GM19351 (cell line): ENCODE measurements around the gene MAP7D2.

Experiments used
- ATAC-seq: cut with Tn5 transposase; IDR thresholded peaks from one replicate; pipeline ENCODE4 v1.9.1; 2021; ENCODE audit warnings: mild to moderate bottlenecking, moderate library complexity; ENCODE audit not compliant: unreplicated experiment

Gene MAP7D2

GRCh38 chrX:20046223-20046622, 70.5 kb downstream of the MAP7D2 start:
- no peak for ATAC-seq

GRCh38 chrX:20042221-20042620, 74.5 kb downstream of the MAP7D2 start:
- ATAC-seq, result no peak

GRCh38 chrX:20038966-20039365, 77.7 kb downstream of the MAP7D2 start:
- ATAC-seq, result no peak

GRCh38 chrX:20037186-20037585, 79.5 kb downstream of the MAP7D2 start:
- no peak for ATAC-seq

- no peak for ATAC-seq
Observed at GRCh38 chrX:20032201-20032600, 84.5 kb downstream of the MAP7D2 start.

GRCh38 chrX:20029728-20030127, 87.0 kb downstream of the MAP7D2 start:
- ATAC-seq, result no peak

- ATAC-seq, result no peak
Observed at GRCh38 chrX:20028588-20028987, 88.1 kb downstream of the MAP7D2 start.

GRCh38 chrX:20026278-20026677, 90.4 kb downstream of the MAP7D2 start:
- no peak for ATAC-seq

- ATAC-seq, result no peak
Observed at GRCh38 chrX:20019672-20020365, 96.9 kb downstream of the MAP7D2 start.

GRCh38 chrX:20016616-20016945, 100.1 kb downstream of the MAP7D2 start:
- no peak for ATAC-seq

- no peak for ATAC-seq
Observed at GRCh38 chrX:20015945-20016615, 100.6 kb downstream of the MAP7D2 start.

- ATAC-seq, result no peak
Observed at GRCh38 chrX:20015422-20015821, 101.3 kb downstream of the MAP7D2 start.

- no peak for ATAC-seq
Observed at GRCh38 chrX:20011608-20012007, 105.1 kb downstream of the MAP7D2 start.

GRCh38 chrX:20007962-20008622, 108.6 kb downstream of the MAP7D2 start:
- ATAC-seq, result no peak

GRCh38 chrX:20005883-20006282, 110.8 kb downstream of the MAP7D2 start:
- ATAC-seq, result no peak

- no peak for ATAC-seq
Observed at GRCh38 chrX:20001588-20001987, 115.1 kb downstream of the MAP7D2 start.

- no peak for ATAC-seq
Observed at GRCh38 chrX:19991350-19991718, 125.4 kb downstream of the MAP7D2 start.

GRCh38 chrX:19990556-19991349, 126.0 kb downstream of the MAP7D2 start, which contains the start of gene BCLAF3:
Gene BCLAF3, minus strand, starts transcription at chrX:19991061. Its CDS starts 20,797 bp downstream, at chrX:19970264.
- peak; percentile 87 for ATAC-seq

GRCh38 chrX:19990151-19990555, 126.6 kb downstream of the MAP7D2 start:
- peak; percentile 26 for ATAC-seq

- no peak for ATAC-seq
Observed at GRCh38 chrX:19987856-19988255, 128.9 kb downstream of the MAP7D2 start.

GRCh38 chrX:19986531-19986930, 130.2 kb downstream of the MAP7D2 start:
- no peak for ATAC-seq
